BLaER1 treated with 17β-estradiol and CSF1 and Interleukin-3, amounts not matched to agents 10 nM and 100 nM (cell line): Measurements from ENCODE around the gene NCBP3.

Source experiments
- H3K27ac ChIP-seq, 11 experiments: shearing (Covaris generic); formaldehyde crosslinking; 2 replicates each; pipeline ENCODE4 v1.8.1; 2022
- H3K27me3 ChIP-seq, 11 experiments: shearing (Covaris generic); formaldehyde crosslinking; 2 replicates each; pipeline ENCODE4 v1.8.1; 2022
- H3K36me3 ChIP-seq, 11 experiments: shearing (Covaris generic); formaldehyde crosslinking; 2 replicates each; pipeline ENCODE4 v1.8.1; 2022
- H3K4me1 ChIP-seq, 10 experiments: shearing (Covaris generic); formaldehyde crosslinking; 2 replicates each; pipeline ENCODE4 v1.8.1; 2022
- H3K4me2 ChIP-seq, 11 experiments: shearing (Covaris generic); formaldehyde crosslinking; 2 replicates each; pipeline ENCODE4 v1.8.1; 2022
- H3K4me3 ChIP-seq, 10 experiments: shearing (Covaris generic); formaldehyde crosslinking; 2 replicates each; pipeline ENCODE4 v1.8.1; 2022
- H3K9ac ChIP-seq, 11 experiments: shearing (Covaris generic); formaldehyde crosslinking; 2 replicates each; pipeline ENCODE4 v1.8.1; 2022
- H3K9me3 ChIP-seq, 11 experiments: shearing (Covaris generic); formaldehyde crosslinking; replicated peaks in 1 of 11; 2 replicates each; pipeline ENCODE4 v1.8.1; 2022
- H4K20me1 ChIP-seq, 11 experiments: shearing (Covaris generic); formaldehyde crosslinking; 2 replicates each; pipeline ENCODE4 v1.8.1; 2022
- Cebpa-rat ChIP-seq, 11 experiments: shearing (Covaris generic); IDR thresholded peaks; 2 replicates each; pipeline ENCODE4 v1.8.1; 2022

Gene NCBP3

GRCh38 chr17:3754458-3755334 is 91.3 kb downstream of the NCBP3 start:
- Histone ChIP-seq H3K9ac (peak overlapping the region in 3 of 11 experiments; percentile 17 to 56 (median 50); a peak in 6 of 22 replicates), H3K36me3 (no peaks in the 10 kb centered on the region), H4K20me1 (peaks cover 0 to 8% (median 0%) of the 10 kb centered on the region in 11 experiments; a peak in 1 of 22 replicates), H3K9me3 (peaks cover 0 to 7% (median 6%) of the 10 kb centered on the region in 11 experiments; a peak in 18 of 22 replicates), H3K4me1 (peaks cover 22 to 80% (median 65%) of the 10 kb centered on the region in 10 experiments), H3K4me2 (peak overlapping the region; percentile 65 to 92 (median 80)), H3K27ac (peak overlapping the region in 3 of 11 experiments; percentile 18 to 45 (median 29); a peak in 6 of 22 replicates), H3K4me3 (peak overlapping the region in 6 of 10 experiments; percentile 12 to 46 (median 36); a peak in 10 of 20 replicates), H3K27me3 (peaks cover 0 to 9% (median 0%) of the 10 kb centered on the region in 11 experiments; a peak in 1 of 22 replicates)
- no peak for TF ChIP-seq Cebpa-rat (IDR thresholded peaks at IDR 0.05)

- Histone ChIP-seq H3K27ac (peak overlapping the region in 3 of 11 experiments; percentile 18 to 36 (median 29); a peak in 5 of 22 replicates), H3K36me3 (no peaks in the 10 kb centered on the region), H3K9me3 (peaks cover 0 to 1% (median 0%) of the 10 kb centered on the region in 11 experiments; a peak in 9 of 22 replicates), H3K27me3 (peaks cover 0 to 9% (median 0%) of the 10 kb centered on the region in 11 experiments; a peak in 1 of 22 replicates), H3K9ac (peak overlapping the region in 3 of 11 experiments; percentile 17 to 56 (median 50); a peak in 7 of 22 replicates), H3K4me2 (peak overlapping the region; percentile 65 to 92 (median 80)), H3K4me1 (peaks cover 27 to 87% (median 72%) of the 10 kb centered on the region in 10 experiments), H4K20me1 (peaks cover 0 to 8% (median 0%) of the 10 kb centered on the region in 11 experiments; a peak in 1 of 22 replicates), H3K4me3 (peak overlapping the region in 6 of 10 experiments; percentile 12 to 46 (median 36); a peak in 10 of 20 replicates)
- TF ChIP-seq Cebpa-rat (IDR thresholded peaks at IDR 0.05), result no peak
Measured at GRCh38 chr17:3754066-3754457, 92.0 kb downstream of the NCBP3 start.

- peak overlapping the region in 4 of 11 experiments; percentile 17 to 56 (median 45); a peak in 5 of 22 replicates for H3K9ac ChIP-seq
- no peaks in the 10 kb centered on the region for H3K36me3 ChIP-seq
- H3K27me3 ChIP-seq, result peaks cover 0 to 9% (median 0%) of the 10 kb centered on the region in 11 experiments; a peak in 1 of 22 replicates
- H3K4me3 ChIP-seq, result no peak overlapping the region
- peaks cover 0 to 8% (median 0%) of the 10 kb centered on the region in 11 experiments; a peak in 1 of 22 replicates for H4K20me1 ChIP-seq
- H3K9me3 ChIP-seq, result no peaks in the 10 kb centered on the region
- peak overlapping the region in 3 of 11 experiments; percentile 18 to 36 (median 29); a peak in 5 of 22 replicates for H3K27ac ChIP-seq
- no peak for TF ChIP-seq Cebpa-rat (IDR thresholded peaks at IDR 0.05)
- H3K4me2 ChIP-seq, result peak overlapping the region in 10 of 11 experiments; percentile 65 to 92 (median 78); a peak in 18 of 22 replicates
- H3K4me1 ChIP-seq, result peaks cover 29 to 91% (median 76%) of the 10 kb centered on the region in 10 experiments
Measured at GRCh38 chr17:3753624-3754023, 92.4 kb downstream of the NCBP3 start.
